Measurements from ENCODE around the gene RPS16. TPM values are rescaled to one million over a fixed set of nuclear protein-coding genes. Genes with fewer than 3 reads are reported as not detected.
A peak's percentile ranks its signal among the peaks of the same experiment; 100 is the strongest.

The RPS16 gene
- total and polyA plus RNA-seq, 2 of the 13 experiments (the other 11 are each of a cell fraction or from before 2014, with no cell fraction given), result 488 to 2,583 TPM

DNA sequence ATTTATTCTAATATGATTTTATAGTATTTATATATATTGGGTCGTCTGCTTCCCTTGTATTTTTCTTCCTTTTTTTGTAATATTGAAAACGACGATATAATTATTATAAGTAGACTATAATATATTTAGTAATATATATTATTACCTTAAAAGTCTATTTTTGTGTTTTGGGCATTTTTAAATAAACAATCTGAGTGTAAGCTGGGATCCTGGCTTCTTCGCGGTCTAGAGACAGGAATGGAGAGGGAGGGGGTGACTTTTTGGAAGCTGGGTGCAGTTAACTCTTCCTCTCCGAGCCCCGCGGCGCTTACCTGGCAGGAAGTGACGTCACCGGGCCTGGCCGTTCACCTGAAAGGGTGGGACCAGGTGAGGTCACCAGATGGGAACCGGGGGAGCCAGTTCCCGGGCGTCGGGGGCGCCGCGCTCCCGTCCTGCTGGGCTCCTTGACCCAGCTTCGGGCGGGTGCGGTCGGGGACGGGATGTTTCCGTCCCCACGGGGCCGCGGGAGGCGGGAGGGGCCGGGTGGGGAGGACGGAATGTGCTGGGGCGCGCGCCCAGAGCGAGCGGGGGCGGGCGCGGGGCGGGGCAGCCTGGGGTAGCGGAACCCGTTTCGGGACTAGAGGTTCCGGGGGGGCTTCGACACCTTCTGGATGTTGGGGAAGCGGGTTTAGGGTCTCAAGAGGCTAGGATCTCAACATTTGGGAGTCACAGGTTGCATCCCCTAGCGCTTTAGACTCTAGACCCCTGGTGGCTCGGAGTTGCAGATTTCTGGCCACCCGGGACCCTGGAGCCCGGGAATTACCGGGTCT is 26.3 kb downstream of the RPS16 start (continued):
- TF ChIP-seq ATRX (CRISPR knock-in tag; IDR thresholded peaks at IDR 0.05; ENCODE audit: borderline replicate concordance) (no peak), ZNF12 (CRISPR knock-in tag; IDR thresholded peaks at IDR 0.05) (no peak), ZNF83 (CRISPR knock-in tag; IDR thresholded peaks at IDR 0.05; ENCODE audit: borderline replicate concordance) (no peak), SP4 (CRISPR knock-in tag; IDR thresholded peaks at IDR 0.05) (peak; percentile 7; the same call in 1 of the 2 replicates), TAF1 (CRISPR knock-in tag; IDR thresholded peaks at IDR 0.05) (peak; percentile 16; the same call in 1 of the 2 replicates), MYNN (CRISPR knock-in tag; IDR thresholded peaks at IDR 0.05; ENCODE audit: low read depth) (no peak), JUNB (CRISPR knock-in tag; IDR thresholded peaks at IDR 0.05; ENCODE audit: borderline replicate concordance) (no peak), ZNF546 (CRISPR knock-in tag; conservative IDR thresholded peaks at IDR 0.05) (no peak), RBAK (CRISPR knock-in tag; IDR thresholded peaks at IDR 0.05) (no peak), E2F1 (CRISPR knock-in tag; IDR thresholded peaks at IDR 0.05) (no peak), ZNF414 (CRISPR knock-in tag; IDR thresholded peaks at IDR 0.05) (0 out of 2 replicates have a peak, but pooled peaks have one; percentile 56), ZBTB8A (CRISPR knock-in tag; IDR thresholded peaks at IDR 0.05; ENCODE audit: borderline replicate concordance, low read depth) (no peak), HOXA3 (CRISPR knock-in tag; IDR thresholded peaks at IDR 0.05) (peak; percentile 44), JUND (CRISPR knock-in tag; IDR thresholded peaks at IDR 0.05) (peak; percentile 65; the same call in 1 of the 2 replicates), FLYWCH1 (CRISPR knock-in tag; IDR thresholded peaks at IDR 0.05) (no peak), THYN1 (CRISPR knock-in tag; IDR thresholded peaks at IDR 0.05; ENCODE audit: borderline replicate concordance, low read depth) (no peak), NAIF1 (CRISPR knock-in tag; IDR thresholded peaks at IDR 0.05; ENCODE audit: borderline replicate concordance) (no peak), ZNF788 (CRISPR knock-in tag; IDR thresholded peaks at IDR 0.05; ENCODE audit: borderline replicate concordance) (no peak)
- TF ChIP-seq, protein P1, sequence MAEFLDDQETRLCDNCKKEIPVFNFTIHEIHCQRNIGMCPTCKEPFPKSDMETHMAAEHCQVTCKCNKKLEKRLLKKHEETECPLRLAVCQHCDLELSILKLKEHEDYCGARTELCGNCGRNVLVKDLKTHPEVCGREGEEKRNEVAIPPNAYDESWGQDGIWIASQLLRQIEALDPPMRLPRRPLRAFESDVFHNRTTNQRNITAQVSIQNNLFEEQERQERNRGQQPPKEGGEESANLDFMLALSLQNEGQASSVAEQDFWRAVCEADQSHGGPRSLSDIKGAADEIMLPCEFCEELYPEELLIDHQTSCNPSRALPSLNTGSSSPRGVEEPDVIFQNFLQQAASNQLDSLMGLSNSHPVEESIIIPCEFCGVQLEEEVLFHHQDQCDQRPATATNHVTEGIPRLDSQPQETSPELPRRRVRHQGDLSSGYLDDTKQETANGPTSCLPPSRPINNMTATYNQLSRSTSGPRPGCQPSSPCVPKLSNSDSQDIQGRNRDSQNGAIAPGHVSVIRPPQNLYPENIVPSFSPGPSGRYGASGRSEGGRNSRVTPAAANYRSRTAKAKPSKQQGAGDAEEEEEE (CRISPR knock-in tag; IDR thresholded peaks at IDR 0.05; ENCODE audit: borderline replicate concordance), result no peak
- TF ChIP-seq, protein P2, sequence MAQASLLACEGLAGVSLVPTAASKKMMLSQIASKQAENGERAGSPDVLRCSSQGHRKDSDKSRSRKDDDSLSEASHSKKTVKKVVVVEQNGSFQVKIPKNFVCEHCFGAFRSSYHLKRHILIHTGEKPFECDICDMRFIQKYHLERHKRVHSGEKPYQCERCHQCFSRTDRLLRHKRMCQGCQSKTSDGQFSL (CRISPR knock-in tag; IDR thresholded peaks at IDR 0.05), result no peak
- TF ChIP-seq, protein P3, sequence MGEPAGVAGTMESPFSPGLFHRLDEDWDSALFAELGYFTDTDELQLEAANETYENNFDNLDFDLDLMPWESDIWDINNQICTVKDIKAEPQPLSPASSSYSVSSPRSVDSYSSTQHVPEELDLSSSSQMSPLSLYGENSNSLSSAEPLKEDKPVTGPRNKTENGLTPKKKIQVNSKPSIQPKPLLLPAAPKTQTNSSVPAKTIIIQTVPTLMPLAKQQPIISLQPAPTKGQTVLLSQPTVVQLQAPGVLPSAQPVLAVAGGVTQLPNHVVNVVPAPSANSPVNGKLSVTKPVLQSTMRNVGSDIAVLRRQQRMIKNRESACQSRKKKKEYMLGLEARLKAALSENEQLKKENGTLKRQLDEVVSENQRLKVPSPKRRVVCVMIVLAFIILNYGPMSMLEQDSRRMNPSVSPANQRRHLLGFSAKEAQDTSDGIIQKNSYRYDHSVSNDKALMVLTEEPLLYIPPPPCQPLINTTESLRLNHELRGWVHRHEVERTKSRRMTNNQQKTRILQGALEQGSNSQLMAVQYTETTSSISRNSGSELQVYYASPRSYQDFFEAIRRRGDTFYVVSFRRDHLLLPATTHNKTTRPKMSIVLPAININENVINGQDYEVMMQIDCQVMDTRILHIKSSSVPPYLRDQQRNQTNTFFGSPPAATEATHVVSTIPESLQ (CRISPR knock-in tag; conservative IDR thresholded peaks at IDR 0.05), result no peak

Data from HepG2 (cell line).